Right lobe of liver (tissue), 6 donors: ENCODE results near the gene SNAPC2. TPM values are rescaled to one million over a fixed set of nuclear protein-coding genes. Genes with fewer than 3 reads are reported as not detected.

Source experiments
- ATAC-seq, 4 donors: fragments of 200-7000 bp; cut with Tn5 transposase; one replicate each; pipeline ENCODE4 v1.9.1; 2020; ENCODE audit warnings: mild to moderate bottlenecking in 4 of 4, moderate library complexity in 4 of 4
- DNase-seq, 3 donors: peaks; one replicate each; pipeline ENCODE4 v3.0.0-alpha.2; 2020
- H3K27ac ChIP-seq, 3 donors: fragments of 200-600 bp; one replicate each; pipeline ENCODE4 v1.8.0; 2022
- H3K27me3 ChIP-seq, 2 donors: fragments of 200-600 bp; one replicate each; pipeline ENCODE4 v1.8.0; 2022
- H3K36me3 ChIP-seq, 4 donors: fragments of 200-600 bp; sonication (generic) in 1 of 4; one replicate each; pipeline versions ENCODE4 v1.5.1 to v1.8.0; 2017 to 2022; ENCODE audit warnings: control low read depth in 1 of 4
- H3K4me1 ChIP-seq, 4 donors: fragments of 200-600 bp; sonication (generic) in 1 of 4; one replicate each; pipeline versions ENCODE4 v1.5.1 to v1.8.0; 2017 to 2022; ENCODE audit warnings: control low read depth in 1 of 4
- H3K4me3 ChIP-seq, 3 donors: fragments of 200-600 bp; one replicate each; pipeline ENCODE4 v1.8.0; 2022
- H3K9me3 ChIP-seq, 4 donors: fragments of 200-600 bp; sonication (generic) in 1 of 4; one replicate each; pipeline versions ENCODE4 v1.5.1 to v1.8.0; 2017 to 2022; ENCODE audit warnings: control low read depth in 1 of 4
- POLR2A ChIP-seq: fragments of 450-650 bp; IDR thresholded peaks from one replicate; pipeline ENCODE4 v1.6.1; 2017; ENCODE audit warnings: antibody characterized with exemption, mild to moderate bottlenecking
- whole genome bisulfite sequencing: methylation state at CpG from one replicate; pipeline ENCODE4 v1.1.6; 2018; ENCODE audit warnings: low coverage, low lambda C conversion rate; ENCODE audit not compliant: insufficient coverage; ENCODE audit errors: missing lambda C conversion rate; 5-methylcytosine and 5-hydroxymethylcytosine counted together
- intact Hi-C, 2 donors: fragments of 100-400 bp; cut with DNase I; formaldehyde crosslinking; loops; one replicate each; pipeline versions ENCODE4 v1.11.2 to v1.14.1; 2022
- total RNA-seq, 6 experiments: library from RNA; depleted of rRNA in 2 of 6; stranded (reverse); fragments of >200 nt in 2 of 6; fragmentation: NEBNext Ultra II Directional in 3 of 6; extraction: Animal tissue kit (Norgen Biotek cat#: 25700) in 3 of 6; gene quantifications; one replicate each; pipeline versions ENCODE4 v1.1.0 to v1.2.4, GENCODE V29; 2016 to 2023
- TF ChIP-seq, protein P1 (sequence below), 4 donors: fragments of 200-600 bp in 3 of 4; fragments of 450-650 bp in 1 of 4; IDR thresholded peaks; one replicate each; pipeline versions ENCODE4 v1.5.1 to v1.8.0; 2016 to 2022; ENCODE audit warnings: antibody characterized with exemption in 4 of 4, mild to moderate bottlenecking in 2 of 4
- donor health status: DM: no; HTN: yes; CAD: no.
- donor health status: DM: no; HTN: no; CAD: no.
- donor health status: DM: no; HTN: no; CAD: no.
- donor health status: DM: no; HTN: yes; CAD: no.
- donor health status: DM: no; HTN: yes; CAD: no.

Gene SNAPC2
- total RNA-seq, 6 experiments from 2014 or later: 3.5 to 7.8 (median 5.2) TPM

DNA sequence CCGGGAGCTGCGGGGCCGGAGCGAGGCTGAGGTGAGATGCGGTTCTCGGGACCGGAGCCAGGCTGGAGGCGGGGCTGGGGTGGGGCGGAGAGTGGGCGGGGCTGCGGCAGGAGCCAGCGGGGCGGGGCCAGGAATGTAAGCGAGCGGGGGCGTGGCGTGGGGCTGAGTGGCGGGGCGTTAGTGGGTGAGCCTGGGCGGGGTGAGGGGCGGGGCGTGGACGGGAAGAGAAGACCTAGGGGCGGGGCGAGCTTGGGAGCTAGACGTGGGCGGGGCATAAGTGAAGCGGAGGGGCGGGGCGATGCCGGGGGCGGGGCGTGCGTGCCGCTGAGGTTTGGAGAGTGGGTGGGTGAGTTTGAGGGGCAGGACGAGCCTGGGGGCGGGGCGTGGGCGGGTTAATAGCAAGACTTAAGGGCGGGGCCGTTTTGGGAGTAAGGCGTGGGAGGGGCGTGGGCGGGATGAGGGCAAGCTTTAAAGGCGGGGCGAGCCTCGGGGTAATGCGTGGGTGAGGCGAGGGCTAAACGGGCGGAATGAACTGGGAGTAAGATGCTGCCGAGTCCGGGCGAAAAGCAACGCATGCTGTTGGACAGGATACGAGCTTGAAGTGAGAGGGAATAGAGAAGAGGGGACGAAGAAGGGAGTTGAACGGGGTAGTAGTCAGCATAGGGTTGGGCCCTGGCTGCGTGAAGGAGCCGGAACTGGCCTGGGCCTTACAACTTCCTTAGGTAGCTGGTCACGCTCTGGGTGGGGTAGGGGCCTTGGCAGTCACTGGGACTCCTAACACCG is 572 bp downstream of the SNAPC2 start:
- Histone ChIP-seq H3K9me3 (no peaks in the 10 kb centered on the region), H3K27ac (peak overlapping the region; percentile 66 to 81 (median 72)), H3K36me3 (peaks cover 0 to 8% (median 0%) of the 10 kb centered on the region in 4 donors), H3K4me1 (peaks cover 0 to 46% (median 15%) of the 10 kb centered on the region in 4 donors), H3K27me3 (no peaks in the 10 kb centered on the region), H3K4me3 (peak overlapping the region; percentile 83 to 95 (median 85))
- no peak for TF ChIP-seq POLR2A
- TF ChIP-seq, protein P1, sequence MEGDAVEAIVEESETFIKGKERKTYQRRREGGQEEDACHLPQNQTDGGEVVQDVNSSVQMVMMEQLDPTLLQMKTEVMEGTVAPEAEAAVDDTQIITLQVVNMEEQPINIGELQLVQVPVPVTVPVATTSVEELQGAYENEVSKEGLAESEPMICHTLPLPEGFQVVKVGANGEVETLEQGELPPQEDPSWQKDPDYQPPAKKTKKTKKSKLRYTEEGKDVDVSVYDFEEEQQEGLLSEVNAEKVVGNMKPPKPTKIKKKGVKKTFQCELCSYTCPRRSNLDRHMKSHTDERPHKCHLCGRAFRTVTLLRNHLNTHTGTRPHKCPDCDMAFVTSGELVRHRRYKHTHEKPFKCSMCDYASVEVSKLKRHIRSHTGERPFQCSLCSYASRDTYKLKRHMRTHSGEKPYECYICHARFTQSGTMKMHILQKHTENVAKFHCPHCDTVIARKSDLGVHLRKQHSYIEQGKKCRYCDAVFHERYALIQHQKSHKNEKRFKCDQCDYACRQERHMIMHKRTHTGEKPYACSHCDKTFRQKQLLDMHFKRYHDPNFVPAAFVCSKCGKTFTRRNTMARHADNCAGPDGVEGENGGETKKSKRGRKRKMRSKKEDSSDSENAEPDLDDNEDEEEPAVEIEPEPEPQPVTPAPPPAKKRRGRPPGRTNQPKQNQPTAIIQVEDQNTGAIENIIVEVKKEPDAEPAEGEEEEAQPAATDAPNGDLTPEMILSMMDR (IDR thresholded peaks at IDR 0.05): no peak
- 2% methylated on average over 53 of the region's 62 CpGs for WGBS
- DNase-seq: peak; percentile 100
- intact Hi-C loops: no loop called here
- ATAC-seq: peak; percentile 78 to 86 (median 82)

DNA sequence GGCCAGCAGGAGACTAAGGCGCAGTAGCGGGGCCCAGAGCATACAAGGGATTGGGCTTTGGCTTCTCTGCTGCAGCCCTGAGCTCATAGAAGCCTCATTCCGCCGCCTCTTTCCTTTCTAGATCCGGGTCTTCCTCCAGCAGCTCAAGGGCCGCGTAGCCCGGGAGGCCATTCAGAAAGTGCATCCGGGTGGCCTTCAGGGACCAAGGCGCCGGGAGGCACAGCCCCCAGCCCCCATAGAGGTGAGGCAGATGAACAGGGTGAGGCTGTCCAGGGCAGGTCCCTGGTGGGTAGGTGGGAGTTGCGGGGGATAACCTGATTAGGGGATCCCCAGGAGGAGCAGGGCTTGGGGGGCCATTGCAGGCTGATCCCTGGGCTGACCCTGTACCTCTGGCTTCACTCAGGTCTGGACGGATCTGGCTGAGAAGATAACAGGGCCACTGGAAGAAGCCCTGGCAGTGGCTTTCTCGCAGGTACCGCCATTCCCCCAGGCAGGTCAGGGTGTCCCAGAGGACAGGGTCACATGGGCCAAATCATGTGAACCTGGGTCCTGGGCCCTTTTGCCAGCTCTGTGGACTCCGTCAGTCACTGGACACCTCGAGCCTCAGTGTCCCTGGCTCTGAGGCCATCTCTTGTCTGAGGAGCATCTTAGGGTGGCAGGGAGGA is 1.3 kb downstream of the SNAPC2 start:
- Histone ChIP-seq H3K4me3 (peak overlapping the region; percentile 32 to 36 (median 33)), H3K27me3 (no peaks in the 10 kb centered on the region), H3K27ac (peak overlapping the region; percentile 15 to 72 (median 36)), H3K9me3 (no peaks in the 10 kb centered on the region), H3K4me1 (peaks cover 0 to 39% (median 15%) of the 10 kb centered on the region in 4 donors), H3K36me3 (peaks cover 0 to 8% (median 0%) of the 10 kb centered on the region in 4 donors)
- no CpG with 5 or more reads among the region's 17 CpGs for WGBS
- intact Hi-C loops: no loop called here
- ATAC-seq: no peak
- TF ChIP-seq, protein P1 (IDR thresholded peaks at IDR 0.05): no peak
- no peak for TF ChIP-seq POLR2A
- DNase-seq: peak; percentile 47 to 62 (median 56)

GRCh38 chr19:7921967-7922835 is 2.1 kb downstream of the SNAPC2 start:
- intact Hi-C loops: no loop called here
- TF ChIP-seq POLR2A: no peak
- TF ChIP-seq, protein P1 (IDR thresholded peaks at IDR 0.05): no peak
- DNase-seq (peak; percentile 32 to 62 (median 51)), ATAC-seq (no peak)
- WGBS: no CpG with 5 or more reads among the region's 31 CpGs
- Histone ChIP-seq H3K36me3 (peaks cover 0 to 8% (median 0%) of the 10 kb centered on the region in 4 donors), H3K4me1 (peaks cover 0 to 32% (median 15%) of the 10 kb centered on the region in 4 donors), H3K9me3 (no peaks in the 10 kb centered on the region), H3K27ac (no peak overlapping the region), H3K4me3 (no peak overlapping the region), H3K27me3 (no peaks in the 10 kb centered on the region)

- Histone ChIP-seq H3K36me3 (peaks cover 0 to 8% (median 0%) of the 10 kb centered on the region in 4 donors), H3K27me3 (no peaks in the 10 kb centered on the region), H3K9me3 (no peaks in the 10 kb centered on the region), H3K4me1 (peaks cover 0 to 26% (median 12%) of the 10 kb centered on the region in 4 donors), H3K4me3 (no peak overlapping the region), H3K27ac (no peak overlapping the region)
- TF ChIP-seq, protein P1 (IDR thresholded peaks at IDR 0.05): no peak
- TF ChIP-seq POLR2A: no peak
- DNase-seq: peak in 1 of 3 donors; percentile 49
- no peak for ATAC-seq
- 91% methylated on average over 3 of the region's 8 CpGs for WGBS
- intact Hi-C loops: no loop called here
Measured at GRCh38 chr19:7922836-7923195, 2.7 kb downstream of the SNAPC2 start.
